ENCODE results near the gene BOK. TPM values are rescaled to one million over a fixed set of nuclear protein-coding genes. Genes with fewer than 3 reads are reported as not detected.

Gene BOK
- polyA plus RNA-seq, 1 donor: 69.5 TPM

Other genes starting within 250 kb of the BOK start
- 357 TPM for gene HDLBP, start 243.1 kb upstream of the BOK start, polyA plus RNA-seq (ENCODE audit: insufficient read length)
- gene SEPTIN2, start 242.8 kb upstream of the BOK start, polyA plus RNA-seq (ENCODE audit: insufficient read length): 253 TPM
- 32.1 TPM for gene FARP2, start 202.5 kb upstream of the BOK start, polyA plus RNA-seq (ENCODE audit: insufficient read length)
- gene STK25, start 50.2 kb upstream of the BOK start, polyA plus RNA-seq (ENCODE audit: insufficient read length): 311 TPM
- 47.2 TPM for gene THAP4, start 78.4 kb downstream of the BOK start, polyA plus RNA-seq (ENCODE audit: insufficient read length)
- 59.6 TPM for gene ATG4B, start 78.9 kb downstream of the BOK start, polyA plus RNA-seq (ENCODE audit: insufficient read length)
- gene DTYMK, start 128.1 kb downstream of the BOK start, polyA plus RNA-seq (ENCODE audit: insufficient read length): 27.0 TPM
- gene ING5, start 143.3 kb downstream of the BOK start, polyA plus RNA-seq (ENCODE audit: insufficient read length): 21.8 TPM
- 25.0 TPM for gene D2HGDH, start 175.9 kb downstream of the BOK start, polyA plus RNA-seq (ENCODE audit: insufficient read length)
- not detected for gene GAL3ST2, start 218.1 kb downstream of the BOK start, polyA plus RNA-seq (ENCODE audit: insufficient read length)

Measured in hindlimb muscle (tissue), 1 donor.